Neutrophil (primary cell): ENCODE measurements around the gene ABCG5.

Source experiments
- H3K27ac ChIP-seq: fragments of 200-600 bp; sonication (generic); 2 replicates; pipeline ENCODE4 v1.5.1; 2016; ENCODE audit warnings: mild to moderate bottlenecking, moderate library complexity
- H3K27me3 ChIP-seq: fragments of 200-600 bp; sonication (generic); 2 replicates; pipeline ENCODE4 v1.6.0; 2016; ENCODE audit warnings: mild to moderate bottlenecking
- H3K36me3 ChIP-seq: fragments of 200-600 bp; sonication (generic); 2 replicates; pipeline ENCODE4 v1.5.1; 2017
- H3K4me1 ChIP-seq, 2 experiments: fragments of 200-600 bp in 1 of 2; sonication (generic) in 1 of 2; 1 replicate in 1 of 2; 2 replicates in 1 of 2; pipeline versions ENCODE4 v1.5.1 to v1.6.1; 2013 to 2016; ENCODE audit warnings: low read depth in 1 of 2, low read length in 1 of 2, mild to moderate bottlenecking in 1 of 2, moderate library complexity in 1 of 2; ENCODE audit not compliant: control insufficient read depth in 1 of 2, insufficient read depth in 1 of 2
- H3K4me3 ChIP-seq, 2 experiments: fragments of 200-600 bp in 1 of 2; sonication (generic) in 1 of 2; 1 replicate in 1 of 2; 2 replicates in 1 of 2; pipeline ENCODE4 v1.5.1; 2013 to 2016; ENCODE audit warnings: low read depth in 1 of 2, low read length in 1 of 2, mild to moderate bottlenecking in 1 of 2, moderate library complexity in 1 of 2
- H3K9me3 ChIP-seq: fragments of 200-600 bp; sonication (generic); 2 replicates; pipeline ENCODE4 v1.5.1; 2016
- TF ChIP-seq, protein P1 (sequence below): fragments of 200-600 bp; sonication (generic); IDR thresholded peaks from 2 replicates; pipeline ENCODE4 v1.5.1; 2016; ENCODE audit warnings: antibody characterized with exemption

ABCG5 gene

DNA sequence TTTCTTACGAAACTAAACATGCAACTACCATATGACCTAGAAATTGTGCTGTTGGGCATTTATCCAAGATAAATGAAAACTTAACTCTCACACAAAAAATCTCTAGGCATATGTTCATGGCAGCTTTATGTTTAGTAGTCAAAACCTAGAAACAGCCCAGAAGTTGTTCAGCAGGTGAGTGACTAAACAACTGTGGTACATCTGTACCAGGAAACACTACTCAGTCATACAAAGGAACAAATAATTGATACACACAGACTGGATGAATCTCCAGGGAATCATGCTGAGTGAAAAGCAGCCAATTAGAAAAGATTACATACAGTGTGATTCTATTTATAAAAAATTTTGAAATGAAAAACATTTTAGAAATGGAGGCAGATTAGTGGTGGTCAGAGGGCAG, 35.5 kb downstream of the ABCG5 start:
- no peaks in the 10 kb centered on the region for H3K27me3 ChIP-seq
- no peak overlapping the region for H3K4me3 ChIP-seq
- no peak overlapping the region for H3K27ac ChIP-seq
- TF ChIP-seq, protein P1, sequence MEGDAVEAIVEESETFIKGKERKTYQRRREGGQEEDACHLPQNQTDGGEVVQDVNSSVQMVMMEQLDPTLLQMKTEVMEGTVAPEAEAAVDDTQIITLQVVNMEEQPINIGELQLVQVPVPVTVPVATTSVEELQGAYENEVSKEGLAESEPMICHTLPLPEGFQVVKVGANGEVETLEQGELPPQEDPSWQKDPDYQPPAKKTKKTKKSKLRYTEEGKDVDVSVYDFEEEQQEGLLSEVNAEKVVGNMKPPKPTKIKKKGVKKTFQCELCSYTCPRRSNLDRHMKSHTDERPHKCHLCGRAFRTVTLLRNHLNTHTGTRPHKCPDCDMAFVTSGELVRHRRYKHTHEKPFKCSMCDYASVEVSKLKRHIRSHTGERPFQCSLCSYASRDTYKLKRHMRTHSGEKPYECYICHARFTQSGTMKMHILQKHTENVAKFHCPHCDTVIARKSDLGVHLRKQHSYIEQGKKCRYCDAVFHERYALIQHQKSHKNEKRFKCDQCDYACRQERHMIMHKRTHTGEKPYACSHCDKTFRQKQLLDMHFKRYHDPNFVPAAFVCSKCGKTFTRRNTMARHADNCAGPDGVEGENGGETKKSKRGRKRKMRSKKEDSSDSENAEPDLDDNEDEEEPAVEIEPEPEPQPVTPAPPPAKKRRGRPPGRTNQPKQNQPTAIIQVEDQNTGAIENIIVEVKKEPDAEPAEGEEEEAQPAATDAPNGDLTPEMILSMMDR = no peak
- H3K36me3 ChIP-seq = no peaks in the 10 kb centered on the region
- no peaks in the 10 kb centered on the region for H3K9me3 ChIP-seq
- H3K4me1 ChIP-seq = no peaks in the 10 kb centered on the region

DNA sequence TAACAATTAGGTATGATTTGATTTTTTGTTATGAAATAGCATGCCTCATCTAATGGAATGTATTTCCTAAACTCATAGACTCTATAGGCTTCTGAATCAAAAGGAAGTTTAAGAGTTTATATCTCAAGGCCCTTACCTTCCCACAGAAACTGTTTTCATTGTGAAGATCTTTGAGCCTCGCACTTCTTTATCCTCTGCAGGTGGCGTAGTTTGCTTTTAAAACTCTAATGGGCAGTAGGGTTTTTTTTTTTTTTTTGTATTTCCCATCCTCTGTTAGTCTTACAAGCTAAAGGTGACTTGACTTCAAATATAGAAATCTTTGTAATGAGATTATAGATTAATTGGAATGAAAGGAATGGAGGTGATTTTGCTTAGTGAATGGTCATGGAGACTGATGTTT, 36.5 kb downstream of the ABCG5 start:
- no peaks in the 10 kb centered on the region for H3K9me3 ChIP-seq
- TF ChIP-seq, protein P1 = no peak
- H3K27me3 ChIP-seq = no peaks in the 10 kb centered on the region
- H3K27ac ChIP-seq = no peak overlapping the region
- no peak overlapping the region for H3K4me3 ChIP-seq
- no peaks in the 10 kb centered on the region for H3K36me3 ChIP-seq
- H3K4me1 ChIP-seq = no peaks in the 10 kb centered on the region

DNA sequence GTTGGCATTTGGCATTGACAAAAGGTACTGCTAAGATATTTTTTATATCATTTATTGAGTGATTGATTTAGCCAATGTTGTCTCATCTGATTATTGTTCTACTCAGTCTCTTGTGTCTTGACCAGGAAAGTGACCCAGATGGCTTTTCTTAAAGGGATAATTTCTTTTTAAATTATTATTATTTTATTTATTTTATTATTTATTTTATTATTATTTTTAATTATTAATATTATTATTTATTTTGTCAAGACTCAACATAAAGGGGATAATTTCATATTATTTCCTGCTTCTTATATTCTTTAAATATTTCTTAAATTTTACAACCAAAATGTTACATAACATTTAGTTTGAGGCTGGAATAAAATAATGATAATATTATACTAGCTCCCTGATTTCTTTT, 37.7 kb downstream of the ABCG5 start:
- H3K9me3 ChIP-seq = no peaks in the 10 kb centered on the region
- H3K4me1 ChIP-seq = no peaks in the 10 kb centered on the region
- H3K4me3 ChIP-seq = no peak overlapping the region
- TF ChIP-seq, protein P1 = no peak
- no peaks in the 10 kb centered on the region for H3K27me3 ChIP-seq
- H3K27ac ChIP-seq = no peak overlapping the region
- no peaks in the 10 kb centered on the region for H3K36me3 ChIP-seq

DNA sequence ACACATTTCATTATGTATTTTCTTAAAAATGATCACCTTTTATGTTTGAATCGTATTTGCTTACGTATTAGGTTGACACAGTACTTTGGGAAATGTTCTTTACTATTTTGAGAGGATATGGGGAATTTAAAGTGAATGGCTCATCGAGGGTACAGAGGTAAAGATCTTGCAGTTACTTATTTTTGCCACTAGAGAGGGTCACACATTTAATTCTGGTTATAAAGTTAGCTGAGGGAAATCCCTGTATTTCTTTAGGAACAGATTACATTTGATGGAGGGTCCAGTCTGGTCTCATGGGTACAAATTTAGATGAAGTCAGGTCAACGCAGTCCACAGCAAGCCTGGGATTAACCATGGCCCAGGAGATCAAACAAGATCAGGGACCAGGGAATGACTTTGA, 40.3 kb downstream of the ABCG5 start:
- no peak overlapping the region for H3K27ac ChIP-seq
- H3K27me3 ChIP-seq = no peaks in the 10 kb centered on the region
- H3K9me3 ChIP-seq = no peaks in the 10 kb centered on the region
- H3K4me1 ChIP-seq = no peaks in the 10 kb centered on the region
- no peaks in the 10 kb centered on the region for H3K36me3 ChIP-seq
- TF ChIP-seq, protein P1 = no peak
- H3K4me3 ChIP-seq = no peak overlapping the region

DNA sequence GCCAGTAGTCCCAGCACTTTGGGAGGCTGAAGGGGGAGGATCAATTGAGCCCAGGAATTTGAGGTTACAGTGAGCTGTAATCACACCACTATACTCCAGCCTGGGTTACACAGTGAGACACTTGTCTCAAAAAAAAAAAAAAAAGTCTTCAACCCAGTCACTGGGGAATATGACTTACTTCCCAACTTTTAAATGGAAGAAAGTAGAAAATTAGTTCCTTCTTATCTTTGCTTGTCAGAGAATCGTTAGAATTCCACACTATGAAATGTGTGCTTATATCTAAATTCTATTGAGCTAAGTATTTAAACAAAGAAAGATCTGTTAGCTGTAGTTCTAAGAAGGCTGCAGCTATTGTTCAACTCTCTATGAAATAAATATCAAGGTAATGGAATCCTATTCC, 42.4 kb downstream of the ABCG5 start:
- H3K36me3 ChIP-seq = no peaks in the 10 kb centered on the region
- H3K9me3 ChIP-seq = no peaks in the 10 kb centered on the region
- H3K4me3 ChIP-seq = no peak overlapping the region
- TF ChIP-seq, protein P1 = no peak
- H3K4me1 ChIP-seq = no peaks in the 10 kb centered on the region
- no peaks in the 10 kb centered on the region for H3K27me3 ChIP-seq
- no peak overlapping the region for H3K27ac ChIP-seq

DNA sequence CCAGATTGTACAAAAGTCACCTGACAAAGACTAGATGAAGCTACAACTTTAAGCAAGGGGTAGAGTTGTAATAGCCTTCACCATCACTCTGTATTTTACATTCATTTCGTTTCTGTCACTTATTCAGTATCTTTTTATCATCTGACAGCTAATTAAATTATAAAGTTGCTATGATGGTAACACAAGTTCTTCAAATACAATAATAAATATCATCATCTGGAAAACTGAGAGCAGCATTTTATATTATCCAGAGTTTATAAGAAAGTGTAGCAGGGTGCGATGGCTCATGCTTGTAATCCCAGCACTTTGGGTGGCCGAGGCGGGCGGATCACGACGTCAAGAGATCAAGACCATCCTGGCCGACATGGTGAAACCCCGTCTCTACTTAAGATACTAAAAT, 43.7 kb downstream of the ABCG5 start:
- H3K4me1 ChIP-seq = no peaks in the 10 kb centered on the region
- H3K4me3 ChIP-seq = no peak overlapping the region
- no peaks in the 10 kb centered on the region for H3K9me3 ChIP-seq
- H3K36me3 ChIP-seq = no peaks in the 10 kb centered on the region
- H3K27ac ChIP-seq = no peak overlapping the region
- no peaks in the 10 kb centered on the region for H3K27me3 ChIP-seq
- TF ChIP-seq, protein P1 = no peak
